ENCODE data around the gene TMEM108.

- TF ChIP-seq POLR2AphosphoS5 (IDR thresholded peaks at IDR 0.05; ENCODE audit: low read depth, low read length) = no peak
- no peak for TF ChIP-seq TAF1 (IDR thresholded peaks at IDR 0.05; ENCODE audit: borderline replicate concordance, low read depth, low read length)
- no peak for TF ChIP-seq POLR2A (IDR thresholded peaks at IDR 0.05; ENCODE audit: low read depth, low read length)
These were observed 65.5 kb downstream of the TMEM108 start for GRCh38 chr3:133103706-133104105.
